GM18870 (cell line): Measurements from ENCODE around the gene ZNF385A.
"Not testable (repeated sequence)": the region's sequence is repeated elsewhere in the genome, so short reads cannot be mapped to it uniquely, and the experiment has no call there.

Source experiments
- ATAC-seq: cut with Tn5 transposase; IDR thresholded peaks from one replicate; pipeline ENCODE4 v1.9.1; 2021; ENCODE audit warnings: moderate library complexity; ENCODE audit not compliant: unreplicated experiment

Gene ZNF385A

DNA sequence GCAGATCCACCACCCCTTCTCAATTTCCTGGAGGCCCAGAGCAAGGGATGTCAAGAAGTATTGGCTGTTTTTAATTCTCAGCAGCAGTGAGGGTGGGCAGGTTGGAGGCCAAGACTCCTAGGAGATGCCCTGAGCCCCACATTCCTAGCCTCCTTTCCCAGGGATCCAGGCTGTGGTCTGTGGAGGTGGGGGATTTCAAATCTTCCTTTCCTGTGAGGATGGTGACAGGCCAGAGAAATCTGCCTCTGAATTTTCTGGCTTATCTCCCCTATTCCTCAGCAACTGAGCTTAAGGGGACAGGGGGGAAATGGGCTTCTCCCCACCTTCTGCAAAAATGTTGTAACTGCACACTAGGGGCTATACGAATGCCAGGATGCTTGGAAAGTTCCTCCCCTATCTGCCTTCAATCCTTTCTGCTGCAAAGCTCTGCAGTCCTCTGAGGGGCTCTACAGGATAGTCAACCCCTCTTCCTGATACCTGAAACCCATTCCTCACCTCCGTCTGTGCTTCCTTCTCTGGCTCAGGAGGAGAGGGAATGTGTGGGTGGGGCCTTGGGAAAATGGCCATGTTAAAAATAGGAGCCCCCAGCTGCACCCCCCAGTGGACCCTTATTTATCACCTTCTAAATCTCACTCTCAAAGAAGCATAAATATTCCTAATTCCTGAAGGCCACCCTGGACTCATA, 26.9 kb downstream of the ZNF385A start:
- ATAC-seq: no peak

GRCh38 chr12:54356951-54357356, 27.6 kb downstream of the ZNF385A start:
- no peak for ATAC-seq

GRCh38 chr12:54356228-54356627, 28.3 kb downstream of the ZNF385A start:
- no peak for ATAC-seq

GRCh38 chr12:54355104-54355815, 29.3 kb downstream of the ZNF385A start:
- no peak for ATAC-seq

GRCh38 chr12:54354271-54354670, 30.3 kb downstream of the ZNF385A start:
- not testable (repeated sequence) for ATAC-seq

DNA sequence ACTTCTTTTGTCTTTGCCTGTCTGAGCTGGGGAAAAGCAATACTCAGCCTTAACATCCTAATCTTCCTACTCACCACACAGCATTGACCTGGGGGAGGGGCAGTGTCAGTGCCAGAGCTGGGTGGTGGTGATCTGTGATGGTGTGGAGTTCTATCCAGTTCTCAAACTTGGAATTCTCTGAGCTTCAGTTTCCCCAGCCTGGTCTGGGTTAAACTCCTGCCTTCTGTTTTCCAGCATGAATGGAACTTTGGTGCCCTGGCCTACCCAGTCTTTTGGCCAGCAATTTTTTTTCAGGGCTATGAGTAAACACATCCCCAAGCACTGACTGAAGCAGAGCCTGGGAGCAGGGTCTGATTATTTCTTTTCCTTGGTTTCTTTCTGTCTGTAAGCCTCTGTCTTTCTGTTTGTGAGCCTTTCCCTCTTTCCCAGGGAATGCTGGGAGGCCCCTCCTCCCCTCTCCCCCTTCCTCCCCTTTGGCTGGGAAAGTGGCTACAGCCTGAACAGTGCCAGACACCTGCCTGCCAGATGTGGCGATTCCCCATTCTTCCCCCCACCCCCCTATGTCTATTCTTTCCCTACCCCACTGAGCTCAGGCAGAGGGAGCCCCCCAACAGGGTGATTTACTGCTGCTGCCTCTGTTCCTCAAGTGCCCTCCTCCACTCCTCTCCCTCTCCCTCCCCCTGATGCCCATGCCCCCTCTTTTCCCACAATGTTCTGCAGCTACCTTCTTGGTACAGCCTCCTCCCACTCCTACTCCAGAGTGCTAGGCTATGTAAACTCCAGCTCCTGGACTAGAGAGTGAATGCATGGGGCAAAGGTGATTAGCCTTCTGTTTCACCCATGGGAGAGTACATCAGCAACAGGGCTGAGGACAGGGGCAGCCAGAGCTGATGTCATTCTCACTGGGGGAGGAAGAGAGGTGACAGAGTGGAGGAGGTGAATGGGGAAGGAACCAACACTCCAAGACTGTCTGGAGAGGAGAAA, 31.4 kb downstream of the ZNF385A start:
- no peak for ATAC-seq

GRCh38 chr12:54352022-54352531, 32.5 kb downstream of the ZNF385A start:
- no peak for ATAC-seq

GRCh38 chr12:54351341-54351740, 33.2 kb downstream of the ZNF385A start:
- ATAC-seq: no peak

GRCh38 chr12:54350743-54351142, 33.8 kb downstream of the ZNF385A start:
- ATAC-seq: no peak

DNA sequence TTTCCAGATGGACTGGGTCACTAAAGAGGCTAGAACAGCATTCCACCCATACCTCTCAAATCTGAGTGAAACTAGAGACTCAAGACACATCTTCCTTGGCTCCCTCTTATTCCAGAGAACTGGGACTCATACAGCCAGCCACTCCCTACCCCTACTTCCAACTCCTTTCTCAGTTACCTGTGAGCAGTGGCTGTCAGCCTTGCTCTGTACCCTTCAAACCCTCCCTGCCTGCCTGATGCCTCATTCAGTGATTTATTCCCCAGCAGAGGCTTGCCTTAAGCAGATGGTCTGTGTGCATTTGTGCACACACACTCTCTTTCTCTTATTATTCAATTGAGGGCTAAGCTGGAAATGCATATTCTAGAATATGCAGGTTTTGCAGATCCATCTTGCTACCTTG, 34.9 kb downstream of the ZNF385A start:
- ATAC-seq: no peak

- no peak for ATAC-seq
Measured at GRCh38 chr12:54349036-54349435, 35.5 kb downstream of the ZNF385A start.

- ATAC-seq: no peak
Measured at GRCh38 chr12:54341378-54342300, 42.9 kb downstream of the ZNF385A start.

- no peak for ATAC-seq
Measured at GRCh38 chr12:54340846-54341245, 43.7 kb downstream of the ZNF385A start.

DNA sequence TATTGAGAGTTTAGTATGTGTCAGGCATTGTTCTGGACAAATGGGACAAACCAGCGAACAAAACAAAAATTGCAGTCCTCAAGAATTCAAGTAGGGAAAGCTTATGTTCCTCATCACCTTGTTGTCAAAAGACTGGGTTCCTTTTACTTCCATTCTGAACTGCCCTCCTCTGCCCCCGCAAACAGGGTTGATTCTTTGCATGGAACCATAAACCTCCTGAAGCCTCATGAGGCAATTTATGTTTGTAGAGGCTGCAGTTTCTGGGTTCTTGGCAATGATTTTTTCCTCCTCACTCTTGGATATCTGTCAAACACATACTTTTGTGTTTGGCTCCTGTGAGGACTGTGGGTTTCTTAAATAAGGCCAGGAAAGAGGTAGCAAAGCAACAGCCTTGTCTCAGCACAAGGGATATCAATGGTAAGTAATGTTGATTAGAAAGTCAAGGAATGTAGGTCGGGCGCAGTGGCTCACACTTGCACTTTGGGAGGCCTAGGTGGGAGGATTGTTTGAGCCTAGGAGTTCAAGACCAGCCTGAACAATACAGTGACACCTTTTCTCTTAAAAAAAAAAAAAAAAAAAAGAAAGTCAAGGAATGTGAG, 45.7 kb downstream of the ZNF385A start:
- no peak for ATAC-seq

GRCh38 chr12:54337854-54338650, 46.5 kb downstream of the ZNF385A start:
- ATAC-seq: no peak

GRCh38 chr12:54337280-54337842, 47.2 kb downstream of the ZNF385A start:
- no peak for ATAC-seq

GRCh38 chr12:54333420-54334034, 51.0 kb downstream of the ZNF385A start:
- ATAC-seq: no peak

DNA sequence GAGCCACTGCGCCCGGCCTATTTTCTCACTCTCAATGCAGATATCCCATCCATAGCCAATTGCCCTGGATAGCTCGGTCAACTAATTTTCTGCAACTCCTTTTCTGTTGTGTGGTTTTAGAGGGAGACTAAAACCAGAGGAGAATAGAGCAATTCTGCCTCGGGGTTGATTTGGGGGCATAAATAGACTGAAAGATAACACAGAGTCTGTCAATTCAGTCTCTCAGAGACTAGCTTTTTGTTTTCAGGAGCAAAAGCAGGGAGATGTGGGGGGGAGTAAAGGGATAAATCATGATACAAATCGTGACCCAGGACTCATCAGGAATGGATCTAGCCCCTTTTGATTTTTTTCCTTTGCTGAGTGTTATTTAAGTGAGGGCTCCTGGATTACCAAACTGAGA, 53.1 kb downstream of the ZNF385A start:
- no peak for ATAC-seq
